ENCODE data around the gene CISD3.

CISD3 gene

GRCh38 chr17:38742411-38743308 lies 12.5 kb downstream of the CISD3 start:
- DNase-seq (ENCODE audit: low read depth in 3 of 3, low spot score in 1 of 3) = no peak

GRCh38 chr17:38743556-38744171 lies 13.5 kb downstream of the CISD3 start:
- no peak for DNase-seq (ENCODE audit: low read depth in 3 of 3, low spot score in 1 of 3)

GRCh38 chr17:38745545-38745944 lies 15.4 kb downstream of the CISD3 start:
- no peak for DNase-seq (ENCODE audit: low read depth in 3 of 3, low spot score in 1 of 3)

GRCh38 chr17:38746004-38746848 lies 16.1 kb downstream of the CISD3 start:
- DNase-seq (ENCODE audit: low read depth in 3 of 3, low spot score in 1 of 3) = no peak

- DNase-seq (ENCODE audit: low read depth in 3 of 3, low spot score in 1 of 3) = no peak
These were observed 16.8 kb downstream of the CISD3 start for GRCh38 chr17:38746849-38747462.

- DNase-seq (ENCODE audit: low read depth in 3 of 3, low spot score in 1 of 3) = no peak
These were observed 17.5 kb downstream of the CISD3 start for GRCh38 chr17:38747463-38748148.

GRCh38 chr17:38748149-38748891 lies 18.2 kb downstream of the CISD3 start, which contains the start of gene PCGF2:
Gene PCGF2 (minus strand): TSS chr17:38748336. CDS start chr17:38740402, 7,934 bp downstream.
- DNase-seq (ENCODE audit: low read depth in 3 of 3, low spot score in 1 of 3) = no peak

GRCh38 chr17:38748892-38749222 lies 18.7 kb downstream of the CISD3 start:
- DNase-seq (ENCODE audit: low read depth in 3 of 3, low spot score in 1 of 3) = no peak

GRCh38 chr17:38749223-38750043 lies 19.3 kb downstream of the CISD3 start:
- no peak for DNase-seq (ENCODE audit: low read depth in 3 of 3, low spot score in 1 of 3)

- no peak for DNase-seq (ENCODE audit: low read depth in 3 of 3, low spot score in 1 of 3)
These were observed 19.8 kb downstream of the CISD3 start for GRCh38 chr17:38750044-38750311.

GRCh38 chr17:38750312-38751121 lies 20.4 kb downstream of the CISD3 start:
- DNase-seq (ENCODE audit: low read depth in 3 of 3, low spot score in 1 of 3) = no peak

- no peak for DNase-seq (ENCODE audit: low read depth in 3 of 3, low spot score in 1 of 3)
These were observed 21.1 kb downstream of the CISD3 start for GRCh38 chr17:38751144-38751807.

- peak; percentile 47 to 91 (median 78) for DNase-seq (ENCODE audit: low read depth in 3 of 3, low spot score in 1 of 3)
These were observed 21.7 kb downstream of the CISD3 start for GRCh38 chr17:38751808-38752307.

GRCh38 chr17:38752308-38753070 lies 22.3 kb downstream of the CISD3 start, which contains the start of gene PSMB3:
Gene PSMB3 (plus strand): TSS chr17:38752741. CDS start chr17:38752827, 86 bp downstream.
- peak; percentile 90 to 91 (median 91) for DNase-seq (ENCODE audit: low read depth in 3 of 3, low spot score in 1 of 3)

GRCh38 chr17:38753071-38753506 lies 22.9 kb downstream of the CISD3 start:
- DNase-seq (ENCODE audit: low read depth in 3 of 3, low spot score in 1 of 3) = no peak

GRCh38 chr17:38761612-38762011 lies 31.5 kb downstream of the CISD3 start:
- DNase-seq (ENCODE audit: low read depth in 3 of 3, low spot score in 1 of 3) = no peak

GRCh38 chr17:38762231-38762630 lies 32.1 kb downstream of the CISD3 start:
- DNase-seq (ENCODE audit: low read depth in 3 of 3, low spot score in 1 of 3) = no peak
